HG03558 (cell line): Measurements from ENCODE around the gene APOM.

Experiments
- ATAC-seq: cut with Tn5 transposase; IDR thresholded peaks from one replicate; pipeline ENCODE4 v1.9.1; 2021; ENCODE audit warnings: moderate number of reproducible peaks; ENCODE audit not compliant: unreplicated experiment; ENCODE audit errors: extremely low read depth

Gene APOM

GRCh38 chr6:31655349-31656237, at the start of gene APOM:
TSS of gene APOM (plus strand) at chr6:31655894. CDS start at chr6:31655967, 73 bp downstream.
- ATAC-seq, result no peak

GRCh38 chr6:31607317-31607716, 48.4 kb upstream of the APOM start:
- ATAC-seq, result no peak

- no peak for ATAC-seq
Measured at GRCh38 chr6:31609519-31610406, 45.9 kb upstream of the APOM start.

- no peak for ATAC-seq
Measured at GRCh38 chr6:31610968-31611367, 44.7 kb upstream of the APOM start.

- ATAC-seq, result no peak
Measured at GRCh38 chr6:31614075-31614619, 41.5 kb upstream of the APOM start.

GRCh38 chr6:31614684-31615578, 40.8 kb upstream of the APOM start, which contains the start of gene AIF1:
TSS of gene AIF1 (plus strand) at chr6:31615234. CDS start at chr6:31615330, 96 bp downstream.
- ATAC-seq, result no peak

GRCh38 chr6:31615748-31616147, 39.9 kb upstream of the APOM start:
- ATAC-seq, result no peak

- ATAC-seq, result no peak
Measured at GRCh38 chr6:31617010-31617409, 38.7 kb upstream of the APOM start.

- ATAC-seq, result peak; percentile 68
Measured at GRCh38 chr6:31619805-31620585, 35.7 kb upstream of the APOM start.

GRCh38 chr6:31620586-31621319, 34.9 kb upstream of the APOM start, which contains the start of gene PRRC2A:
TSS of gene PRRC2A (plus strand) at chr6:31620715. CDS start at chr6:31622790, 2,075 bp downstream.
- peak; percentile 19 for ATAC-seq

GRCh38 chr6:31621320-31621939, 34.3 kb upstream of the APOM start:
- ATAC-seq, result no peak

- ATAC-seq, result no peak
Measured at GRCh38 chr6:31621991-31622390, 33.7 kb upstream of the APOM start.

- no peak for ATAC-seq
Measured at GRCh38 chr6:31622684-31623091, 33.0 kb upstream of the APOM start.

- no peak for ATAC-seq
Measured at GRCh38 chr6:31624070-31624469, 31.6 kb upstream of the APOM start.

GRCh38 chr6:31626952-31627351, 28.7 kb upstream of the APOM start:
- no peak for ATAC-seq

- no peak for ATAC-seq
Measured at GRCh38 chr6:31627690-31628287, 27.9 kb upstream of the APOM start.

GRCh38 chr6:31629014-31629413, 26.7 kb upstream of the APOM start:
- ATAC-seq, result no peak
